ENCODE results near the gene TMEM120B. TPM values are rescaled to one million over a fixed set of nuclear protein-coding genes. Genes with fewer than 3 reads are reported as not detected.

Gene TMEM120B
- total and polyA plus RNA-seq, 2 of the 4 experiments (the other 2 are of a cell fraction): 10.6 to 18.4 TPM

DNA sequence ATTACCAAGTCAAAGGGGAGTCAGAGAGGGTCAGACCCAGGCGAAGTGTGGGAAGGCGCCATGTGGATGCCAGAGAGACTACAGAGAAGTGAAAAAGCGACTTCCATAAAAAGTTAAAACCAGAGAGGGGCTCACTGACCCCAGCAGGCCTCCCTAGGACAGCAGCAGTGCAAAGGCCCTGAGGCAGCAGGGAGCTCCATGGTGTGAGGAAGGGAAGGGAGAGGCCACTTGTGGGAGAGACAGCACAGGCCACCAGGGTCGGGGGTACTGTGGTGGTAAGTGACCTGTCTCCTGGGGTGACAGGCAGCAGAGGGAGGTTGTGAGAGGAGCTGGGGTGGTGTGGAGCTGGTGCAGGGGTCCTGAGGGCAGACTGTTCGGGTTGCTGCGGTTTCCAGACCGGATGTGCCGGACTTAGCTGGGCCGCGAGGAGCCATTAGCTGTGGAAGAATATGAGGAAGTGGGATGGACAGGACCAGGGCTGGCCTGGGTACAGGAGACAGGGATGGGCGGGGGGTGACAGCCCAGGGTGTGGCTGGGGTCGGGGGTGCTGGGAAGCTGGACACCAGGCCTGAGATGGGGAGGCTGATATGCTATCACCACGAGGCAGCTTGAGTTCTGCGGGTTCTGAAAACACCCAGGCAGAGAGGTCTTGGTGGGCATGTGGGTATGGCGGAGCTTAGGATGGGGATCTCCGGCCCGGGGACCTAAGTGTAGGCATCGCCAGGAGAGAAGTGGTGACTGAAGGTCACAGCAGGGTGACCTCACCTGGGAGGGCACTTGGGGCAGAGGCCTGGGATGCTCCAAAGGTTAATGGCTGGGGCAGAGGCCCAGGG lies 114.0 kb downstream of the TMEM120B start:
- dilution Hi-C loops (cut with HindIII; ENCODE audit: low sequenced_read_pairs, unreplicated experiment): no loop called here
- H3K9ac ChIP-seq (ENCODE audit: low read depth, low read length): no peak overlapping the region
- no peak overlapping the region for H2BK5ac ChIP-seq (ENCODE audit: low read depth, low read length, poor library complexity, severe bottlenecking)
- ChIA-PET POLR2A (ENCODE audit: unreplicated experiment) (no interaction called here), CTCF (interaction anchor here (0.6 kb wide), 1 partner anchor 65 kb away, joined by 5 read pairs; no protein-coding TSS in a partner anchor)
- intact Hi-C loops (cut with micrococcal nuclease): no loop called here
- H3K27ac ChIP-seq (ENCODE audit: insufficient read depth, low read length): no peak overlapping the region
- peaks cover 20 to 56% of the 10 kb centered on the region in 2 experiments for H3K79me1 ChIP-seq (ENCODE audit: low read depth in 1 of 2, low read length in 2 of 2)
- H3K4me2 ChIP-seq (ENCODE audit: low read depth, low read length): no peak overlapping the region
- no peak overlapping the region for H3K4me3 ChIP-seq (ENCODE audit: insufficient read depth, low read depth, low read length)
- no peak overlapping the region for H3K56ac ChIP-seq (ENCODE audit: extremely low read depth, insufficient read depth, low read length)
- H4K20me1 ChIP-seq (ENCODE audit: insufficient read depth, low read length): peaks cover 6% of the 10 kb centered on the region
- TF ChIP-seq RAD21 (IDR thresholded peaks at IDR 0.05; ENCODE audit: low read length) (no peak), POLR2A (IDR thresholded peaks at IDR 0.05; ENCODE audit: low read depth, low read length) (no peak), BHLHE40 (IDR thresholded peaks at IDR 0.05; ENCODE audit: low read depth, low read length) (no peak), MAZ (IDR thresholded peaks at IDR 0.05; ENCODE audit: borderline replicate concordance, low read depth, low read length) (no peak), RFX5 (IDR thresholded peaks at IDR 0.05; ENCODE audit: low read depth, low read length) (no peak), CHD1 (IDR thresholded peaks at IDR 0.05; ENCODE audit: low read depth, low read length) (no peak), RCOR1 (IDR thresholded peaks at IDR 0.05; ENCODE audit: insufficient replicate concordance, low read length) (no peak), CEBPB (IDR thresholded peaks at IDR 0.05; ENCODE audit: low read depth, low read length) (no peak), MXI1 (IDR thresholded peaks at IDR 0.05; ENCODE audit: borderline replicate concordance, low read depth, low read length) (no peak), FOS (IDR thresholded peaks at IDR 0.05; ENCODE audit: low read depth, low read length) (no peak)
- TF ChIP-seq, protein P1, sequence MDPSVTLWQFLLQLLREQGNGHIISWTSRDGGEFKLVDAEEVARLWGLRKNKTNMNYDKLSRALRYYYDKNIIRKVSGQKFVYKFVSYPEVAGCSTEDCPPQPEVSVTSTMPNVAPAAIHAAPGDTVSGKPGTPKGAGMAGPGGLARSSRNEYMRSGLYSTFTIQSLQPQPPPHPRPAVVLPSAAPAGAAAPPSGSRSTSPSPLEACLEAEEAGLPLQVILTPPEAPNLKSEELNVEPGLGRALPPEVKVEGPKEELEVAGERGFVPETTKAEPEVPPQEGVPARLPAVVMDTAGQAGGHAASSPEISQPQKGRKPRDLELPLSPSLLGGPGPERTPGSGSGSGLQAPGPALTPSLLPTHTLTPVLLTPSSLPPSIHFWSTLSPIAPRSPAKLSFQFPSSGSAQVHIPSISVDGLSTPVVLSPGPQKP (IDR thresholded peaks at IDR 0.05; ENCODE audit: borderline replicate concordance, low read depth, low read length): no peak
- TF ChIP-seq, protein P2, sequence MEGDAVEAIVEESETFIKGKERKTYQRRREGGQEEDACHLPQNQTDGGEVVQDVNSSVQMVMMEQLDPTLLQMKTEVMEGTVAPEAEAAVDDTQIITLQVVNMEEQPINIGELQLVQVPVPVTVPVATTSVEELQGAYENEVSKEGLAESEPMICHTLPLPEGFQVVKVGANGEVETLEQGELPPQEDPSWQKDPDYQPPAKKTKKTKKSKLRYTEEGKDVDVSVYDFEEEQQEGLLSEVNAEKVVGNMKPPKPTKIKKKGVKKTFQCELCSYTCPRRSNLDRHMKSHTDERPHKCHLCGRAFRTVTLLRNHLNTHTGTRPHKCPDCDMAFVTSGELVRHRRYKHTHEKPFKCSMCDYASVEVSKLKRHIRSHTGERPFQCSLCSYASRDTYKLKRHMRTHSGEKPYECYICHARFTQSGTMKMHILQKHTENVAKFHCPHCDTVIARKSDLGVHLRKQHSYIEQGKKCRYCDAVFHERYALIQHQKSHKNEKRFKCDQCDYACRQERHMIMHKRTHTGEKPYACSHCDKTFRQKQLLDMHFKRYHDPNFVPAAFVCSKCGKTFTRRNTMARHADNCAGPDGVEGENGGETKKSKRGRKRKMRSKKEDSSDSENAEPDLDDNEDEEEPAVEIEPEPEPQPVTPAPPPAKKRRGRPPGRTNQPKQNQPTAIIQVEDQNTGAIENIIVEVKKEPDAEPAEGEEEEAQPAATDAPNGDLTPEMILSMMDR (conservative IDR thresholded peaks at IDR 0.05; ENCODE audit: low read depth, low read length): no peak
- TF ChIP-seq, protein P3, sequence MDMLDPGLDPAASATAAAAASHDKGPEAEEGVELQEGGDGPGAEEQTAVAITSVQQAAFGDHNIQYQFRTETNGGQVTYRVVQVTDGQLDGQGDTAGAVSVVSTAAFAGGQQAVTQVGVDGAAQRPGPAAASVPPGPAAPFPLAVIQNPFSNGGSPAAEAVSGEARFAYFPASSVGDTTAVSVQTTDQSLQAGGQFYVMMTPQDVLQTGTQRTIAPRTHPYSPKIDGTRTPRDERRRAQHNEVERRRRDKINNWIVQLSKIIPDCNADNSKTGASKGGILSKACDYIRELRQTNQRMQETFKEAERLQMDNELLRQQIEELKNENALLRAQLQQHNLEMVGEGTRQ (IDR thresholded peaks at IDR 0.05; ENCODE audit: low read depth, low read length): no peak
- peaks cover 72% of the 10 kb centered on the region for H3K36me3 ChIP-seq (ENCODE audit: control insufficient read depth, insufficient read depth, low read length)
- no peak overlapping the region for H2AK5ac ChIP-seq (ENCODE audit: low read depth, low read length)
- H2AK9ac ChIP-seq (replicated peaks; ENCODE audit: low read depth, low read length, poor library complexity): no peak overlapping the region
- BruUV-seq (replicated peaks): no TSS peak
- no peaks in the 10 kb centered on the region for H3K9me3 ChIP-seq (ENCODE audit: control insufficient read depth, insufficient read depth, low read length)
- no peak overlapping the region for H4K91ac ChIP-seq (ENCODE audit: insufficient read depth, low read depth, low read length)
- no peak overlapping the region for H3K23ac ChIP-seq (ENCODE audit: low read depth, low read length)
- WGBS, 2 experiments (ENCODE audit: extremely low coverage in 2 of 2, insufficient read length in 1 of 2): 94% methylated on average over 14 of the region's 18 CpGs; no CpG with 5 or more reads in 1 of the 2 experiments
- no peak overlapping the region for H4K8ac ChIP-seq (ENCODE audit: low read depth in 2 of 2, low read length in 2 of 2)
- H2AFZ ChIP-seq (replicated peaks; ENCODE audit: low read length, poor library complexity): no peak overlapping the region
- ATAC-seq (ENCODE audit: low read depth) (no peak), DNase-seq (no peak)
- in situ Hi-C loops (cut with MboI; ENCODE audit: low sequenced_read_pairs): no loop called here
- no peak overlapping the region for H3K4ac ChIP-seq (ENCODE audit: low read depth, low read length)
- no peak overlapping the region for H4K5ac ChIP-seq (ENCODE audit: low read depth, low read length)
- H3K18ac ChIP-seq (ENCODE audit: low read depth, low read length): no peak overlapping the region
- H3K27me3 ChIP-seq (ENCODE audit: control insufficient read depth, insufficient read depth, low read length): no peaks in the 10 kb centered on the region
- H3K9me1 ChIP-seq (ENCODE audit: insufficient read depth, low read length): no peaks in the 10 kb centered on the region
- no peak overlapping the region for H3K14ac ChIP-seq (replicated peaks; ENCODE audit: low read depth, low read length)
- H2BK120ac ChIP-seq (ENCODE audit: low read depth, low read length): no peak overlapping the region
- H2BK15ac ChIP-seq (ENCODE audit: low read depth, low read length): no peak overlapping the region
- H2BK20ac ChIP-seq (ENCODE audit: low read depth, low read length): no peak overlapping the region
- H3K4me1 ChIP-seq (ENCODE audit: control insufficient read depth, insufficient read depth, low read length): no peaks in the 10 kb centered on the region

Data from IMR-90 (cell line).